HG03378 (cell line): ENCODE measurements around the gene FER.
A peak's percentile ranks its signal among the peaks of the same experiment; 100 is the strongest.
"Not testable (repeated sequence)": the region's sequence is repeated elsewhere in the genome, so short reads cannot be mapped to it uniquely, and the experiment has no call there.

Source experiments
- ATAC-seq: cut with Tn5 transposase; IDR thresholded peaks from one replicate; pipeline ENCODE4 v1.9.1; 2021; ENCODE audit warnings: mild to moderate bottlenecking, moderate library complexity; ENCODE audit not compliant: unreplicated experiment

FER gene

GRCh38 chr5:108946008-108946407, 198.3 kb downstream of the FER start:
- ATAC-seq = no peak

- ATAC-seq = no peak
Measured at GRCh38 chr5:108947164-108947563, 199.5 kb downstream of the FER start.

- no peak for ATAC-seq
Measured at GRCh38 chr5:108950276-108950675, 202.6 kb downstream of the FER start.

GRCh38 chr5:108953940-108954339, 206.2 kb downstream of the FER start:
- no peak for ATAC-seq

GRCh38 chr5:108957333-108957732, 209.6 kb downstream of the FER start:
- ATAC-seq = no peak

- ATAC-seq = no peak
Measured at GRCh38 chr5:108966910-108967309, 219.2 kb downstream of the FER start.

- no peak for ATAC-seq
Measured at GRCh38 chr5:108974594-108974993, 226.9 kb downstream of the FER start.

- ATAC-seq = no peak
Measured at GRCh38 chr5:108975697-108976096, 228.0 kb downstream of the FER start.

- ATAC-seq = no peak
Measured at GRCh38 chr5:108983461-108984092, 235.9 kb downstream of the FER start.

- ATAC-seq = no peak
Measured at GRCh38 chr5:108989761-108990392, 242.2 kb downstream of the FER start.

GRCh38 chr5:108992396-108993085, 244.8 kb downstream of the FER start:
- ATAC-seq = not testable (repeated sequence)

GRCh38 chr5:108993440-108993839, 245.7 kb downstream of the FER start:
- ATAC-seq = not testable (repeated sequence)

- ATAC-seq = no peak
Measured at GRCh38 chr5:108997720-108998119, 250.0 kb downstream of the FER start.

GRCh38 chr5:108998216-108998615, 250.5 kb downstream of the FER start:
- no peak for ATAC-seq

- ATAC-seq = peak; percentile 58
Measured at GRCh38 chr5:109003928-109004327, 256.2 kb downstream of the FER start.

GRCh38 chr5:109005297-109006009, 257.8 kb downstream of the FER start:
- no peak for ATAC-seq

GRCh38 chr5:109006129-109006528, 258.4 kb downstream of the FER start:
- ATAC-seq = no peak

- ATAC-seq = peak; percentile 49
Measured at GRCh38 chr5:109016300-109016699, 268.6 kb downstream of the FER start.

- ATAC-seq = no peak
Measured at GRCh38 chr5:109022056-109022455, 274.4 kb downstream of the FER start.

- ATAC-seq = not testable (repeated sequence)
Measured at GRCh38 chr5:109025729-109026128, 278.0 kb downstream of the FER start.

GRCh38 chr5:109027983-109028607, 280.4 kb downstream of the FER start:
- ATAC-seq = no peak
